H9 (cell line): Measurements from ENCODE around the gene METAP2. TPM values are rescaled to one million over a fixed set of nuclear protein-coding genes. Genes with fewer than 3 reads are reported as not detected.

Source experiments
- DNase-seq: peaks from one replicate; pipeline ENCODE4 v3.0.0-alpha.2; 2017
- H2AFZ ChIP-seq: one replicate; pipeline ENCODE4 v1.6.1; 2013; ENCODE audit warnings: mild to moderate bottlenecking, low read length, control low read depth, moderate library complexity
- H2AK5ac ChIP-seq: 2 replicates; pipeline ENCODE4 v1.6.1; 2013; ENCODE audit warnings: low read length, control low read depth, mixed read lengths; ENCODE audit not compliant: insufficient read length
- H2BK120ac ChIP-seq: one replicate; pipeline ENCODE4 v1.6.1; 2013; ENCODE audit warnings: low read depth, mild to moderate bottlenecking, low read length, control low read depth, inconsistent platforms; ENCODE audit not compliant: poor library complexity, severe bottlenecking
- H2BK12ac ChIP-seq: 2 replicates; pipeline ENCODE4 v1.6.1; 2013; ENCODE audit warnings: low read length, control low read depth, mixed read lengths, low read depth; ENCODE audit not compliant: insufficient read length
- H2BK15ac ChIP-seq: 2 replicates; pipeline ENCODE4 v1.6.1; 2013; ENCODE audit warnings: low read depth, low read length, control low read depth
- H2BK20ac ChIP-seq: one replicate; pipeline ENCODE4 v1.6.1; 2013; ENCODE audit warnings: low read depth, mild to moderate bottlenecking, low read length, control low read depth, inconsistent platforms; ENCODE audit not compliant: poor library complexity, severe bottlenecking
- H2BK5ac ChIP-seq: 2 replicates; pipeline ENCODE4 v1.6.1; 2013; ENCODE audit warnings: low read length, control low read depth, mixed read lengths; ENCODE audit not compliant: insufficient read length
- H3K14ac ChIP-seq: 2 replicates; pipeline ENCODE4 v1.6.1; 2013; ENCODE audit warnings: low read length, control low read depth; ENCODE audit not compliant: insufficient read depth
- H3K18ac ChIP-seq: 2 replicates; pipeline ENCODE4 v1.6.1; 2013; ENCODE audit warnings: low read depth, mild to moderate bottlenecking, mixed read lengths, low read length, control low read depth; ENCODE audit not compliant: insufficient read length
- H3K23ac ChIP-seq: 2 replicates; pipeline ENCODE4 v1.6.1; 2013; ENCODE audit warnings: low read length, control low read depth, mixed read lengths, low read depth; ENCODE audit not compliant: insufficient read length
- H3K23me2 ChIP-seq: 2 replicates; pipeline ENCODE4 v1.6.1; 2013; ENCODE audit warnings: low read depth, mild to moderate bottlenecking, mixed read lengths, low read length, control low read depth; ENCODE audit not compliant: insufficient read length, poor library complexity, severe bottlenecking
- H3K27ac ChIP-seq: 2 replicates; pipeline ENCODE4 v1.5.1; 2013; ENCODE audit warnings: low read length, control low read depth, mixed read lengths, low read depth; ENCODE audit not compliant: insufficient read length
- H3K27me3 ChIP-seq: 2 replicates; pipeline ENCODE4 v1.6.1; 2013; ENCODE audit warnings: low read length, control low read depth, inconsistent platforms; ENCODE audit not compliant: insufficient read depth
- H3K4ac ChIP-seq: 2 replicates; pipeline ENCODE4 v1.6.1; 2013; ENCODE audit warnings: low read depth, mild to moderate bottlenecking, control low read depth, inconsistent platforms, low read length, moderate library complexity
- H3K4me1 ChIP-seq: 2 replicates; pipeline ENCODE4 v1.6.1; 2013; ENCODE audit warnings: low read length, control low read depth, inconsistent platforms; ENCODE audit not compliant: insufficient read depth
- H3K4me2 ChIP-seq: 2 replicates; pipeline ENCODE4 v1.6.1; 2013; ENCODE audit warnings: low read length, control low read depth, mixed read lengths; ENCODE audit not compliant: insufficient read length, insufficient read depth
- H3K56ac ChIP-seq: 2 replicates; pipeline ENCODE4 v1.6.1; 2013; ENCODE audit warnings: low read depth, mild to moderate bottlenecking, mixed read lengths, low read length, control low read depth; ENCODE audit not compliant: insufficient read length
- H3K79me1 ChIP-seq: 2 replicates; pipeline ENCODE4 v1.6.1; 2013; ENCODE audit warnings: low read depth, mild to moderate bottlenecking, moderate library complexity, low read length, control low read depth, inconsistent platforms; ENCODE audit not compliant: insufficient read depth, poor library complexity, severe bottlenecking
- H3K79me2 ChIP-seq: 2 replicates; pipeline ENCODE4 v1.6.1; 2013; ENCODE audit warnings: low read length, control low read depth, inconsistent platforms; ENCODE audit not compliant: insufficient read depth
- H3K9ac ChIP-seq: 2 replicates; pipeline ENCODE4 v1.6.1; 2013; ENCODE audit warnings: low read length, control low read depth, mixed read lengths; ENCODE audit not compliant: insufficient read length; ENCODE audit errors: extremely low read depth
- H3K9me3 ChIP-seq: one replicate; pipeline ENCODE4 v1.6.1; 2013; ENCODE audit warnings: low read depth, low read length, inconsistent platforms; ENCODE audit not compliant: control insufficient read depth
- H3T11ph ChIP-seq: one replicate; pipeline ENCODE4 v1.6.1; 2013; ENCODE audit warnings: mild to moderate bottlenecking, low read length, control low read depth, inconsistent platforms
- H4K20me1 ChIP-seq: one replicate; pipeline ENCODE4 v1.6.1; 2013; ENCODE audit not compliant: control insufficient read depth, insufficient read length, insufficient read depth
- H4K5ac ChIP-seq: 2 replicates; pipeline ENCODE4 v1.6.1; 2013; ENCODE audit warnings: low read depth, mild to moderate bottlenecking, mixed read lengths, low read length, control low read depth; ENCODE audit not compliant: insufficient read length
- H4K8ac ChIP-seq: replicated peaks from 2 replicates; pipeline ENCODE4 v1.6.1; 2013; ENCODE audit warnings: low read length, control low read depth, mixed read lengths, low read depth; ENCODE audit not compliant: insufficient read length
- H4K91ac ChIP-seq: 2 replicates; pipeline ENCODE4 v1.6.1; 2013; ENCODE audit warnings: low read depth, mild to moderate bottlenecking, moderate library complexity, mixed read lengths, low read length, control low read depth; ENCODE audit not compliant: insufficient read length
- H3K27ac Mint-ChIP-seq, 3 experiments: 2 replicates in 2 of 3; 3 replicates in 1 of 3; pipeline ENCODE4 v1.8.0; 2020 to 2021; ENCODE audit warnings: mixed read lengths in 3 of 3, mild to moderate bottlenecking in 1 of 3, moderate library complexity in 1 of 3
- H3K27me3 Mint-ChIP-seq: 2 replicates; pipeline ENCODE4 v1.8.0; 2021; ENCODE audit warnings: low read depth, mild to moderate bottlenecking, moderate library complexity, mixed read lengths
- H3K36me3 Mint-ChIP-seq, 3 experiments: 2 replicates in 2 of 3; 3 replicates in 1 of 3; pipeline ENCODE4 v1.8.0; 2020 to 2021; ENCODE audit warnings: low read depth in 3 of 3, mixed read lengths in 3 of 3; ENCODE audit not compliant: insufficient read depth in 1 of 3
- H3K4me1 Mint-ChIP-seq, 2 experiments: 2 replicates each; pipeline ENCODE4 v1.8.0; 2020; ENCODE audit warnings: mixed read lengths in 2 of 2
- H3K4me3 Mint-ChIP-seq, 2 experiments: 2 replicates in 1 of 2; 3 replicates in 1 of 2; pipeline ENCODE4 v1.8.0; 2020 to 2021; ENCODE audit warnings: mild to moderate bottlenecking in 2 of 2, mixed read lengths in 2 of 2, moderate library complexity in 1 of 2
- H3K9me3 Mint-ChIP-seq, 2 experiments: 2 replicates in 1 of 2; 3 replicates in 1 of 2; pipeline ENCODE4 v1.8.0; 2020; ENCODE audit warnings: mild to moderate bottlenecking in 2 of 2, mixed read lengths in 2 of 2, moderate library complexity in 1 of 2
- WGBS: extraction: QIAGEN DNeasy Blood & Tissue Kit; methylation state at CpG from one replicate; pipeline ENCODE4 v1.1.7; 2013; ENCODE audit warnings: missing lambda C conversion rate, low lambda C conversion rate, mixed read lengths; ENCODE audit not compliant: insufficient read length; ENCODE audit errors: extremely low coverage; 5-methylcytosine and 5-hydroxymethylcytosine counted together
- total RNA-seq: library from RNA; stranded (reverse); gene quantifications from 2 replicates; pipeline ENCODE4 v1.2.1, GENCODE V29; 2021
- TF ChIP-seq, protein P1 (sequence below): fragments of 200-600 bp; sonication (generic); conservative IDR thresholded peaks from 3 replicates; pipeline ENCODE4 v1.8.0; 2021; ENCODE audit warnings: antibody characterized with exemption, mild to moderate bottlenecking

METAP2 gene
- total RNA-seq, 1 experiment from 2014 or later = 140 TPM

DNA sequence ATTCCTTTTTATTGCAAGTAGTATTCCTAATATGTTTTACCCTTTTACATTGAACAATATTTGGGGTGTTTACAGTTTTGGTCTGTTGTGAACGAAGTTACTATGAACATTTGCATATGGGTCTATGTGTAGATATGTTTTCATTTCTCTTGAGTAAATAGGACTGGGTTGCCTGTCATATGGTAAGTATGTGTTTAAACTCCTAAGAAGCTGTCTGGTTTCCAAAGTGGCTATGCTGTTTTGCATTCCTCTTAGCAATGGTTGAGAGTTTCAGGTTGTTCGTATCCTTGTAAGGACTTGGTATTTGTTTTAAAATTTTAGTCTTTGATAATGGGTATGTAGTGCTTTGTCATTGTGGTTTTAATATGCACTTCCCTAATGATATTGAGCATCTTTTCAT, 6.3 kb downstream of the METAP2 start:
- no peak overlapping the region for H3K27ac ChIP-seq
- peaks cover 29% of the 10 kb centered on the region; the same call in 1 of the 2 replicates for H3K79me2 ChIP-seq
- no peak for DNase-seq

More for the DNA sequence above, 6.3 kb downstream of the METAP2 start:
- Histone ChIP-seq H2BK15ac (no peak overlapping the region), H3T11ph (no peak overlapping the region), H2BK120ac (no peak overlapping the region), H2BK5ac (no peak overlapping the region), H3K18ac (no peak overlapping the region), H4K5ac (no peak overlapping the region), H3K23me2 (no peaks in the 10 kb centered on the region), H3K9ac (no peak overlapping the region), H2BK12ac (no peak overlapping the region), H2AK5ac (no peak overlapping the region), H3K27me3 (no peaks in the 10 kb centered on the region), H3K56ac (no peak overlapping the region), H3K23ac (no peak overlapping the region), H2BK20ac (no peak overlapping the region), H3K9me3 (no peaks in the 10 kb centered on the region), H3K14ac (no peak overlapping the region), H4K20me1 (no peaks in the 10 kb centered on the region), H3K4ac (no peak overlapping the region), H3K4me2 (no peak overlapping the region), H3K4me1 (no peaks in the 10 kb centered on the region), H4K91ac (no peak overlapping the region), H2AFZ (no peak overlapping the region), H4K8ac (no peak overlapping the region), H3K79me1 (peaks cover 5% of the 10 kb centered on the region)
- WGBS = no CpG with 5 or more reads among the region's 2 CpGs
- H3K36me3 Mint-ChIP-seq = peaks cover 35 to 76% (median 59%) of the 10 kb centered on the region in 3 experiments
- H3K4me3 Mint-ChIP-seq = no peak overlapping the region
- H3K27me3 Mint-ChIP-seq = no peaks in the 10 kb centered on the region
- H3K4me1 Mint-ChIP-seq = peaks cover 7 to 10% of the 10 kb centered on the region in 2 experiments
- H3K27ac Mint-ChIP-seq = no peak overlapping the region; a peak in 1 of 7 replicates
- TF ChIP-seq, protein P1, sequence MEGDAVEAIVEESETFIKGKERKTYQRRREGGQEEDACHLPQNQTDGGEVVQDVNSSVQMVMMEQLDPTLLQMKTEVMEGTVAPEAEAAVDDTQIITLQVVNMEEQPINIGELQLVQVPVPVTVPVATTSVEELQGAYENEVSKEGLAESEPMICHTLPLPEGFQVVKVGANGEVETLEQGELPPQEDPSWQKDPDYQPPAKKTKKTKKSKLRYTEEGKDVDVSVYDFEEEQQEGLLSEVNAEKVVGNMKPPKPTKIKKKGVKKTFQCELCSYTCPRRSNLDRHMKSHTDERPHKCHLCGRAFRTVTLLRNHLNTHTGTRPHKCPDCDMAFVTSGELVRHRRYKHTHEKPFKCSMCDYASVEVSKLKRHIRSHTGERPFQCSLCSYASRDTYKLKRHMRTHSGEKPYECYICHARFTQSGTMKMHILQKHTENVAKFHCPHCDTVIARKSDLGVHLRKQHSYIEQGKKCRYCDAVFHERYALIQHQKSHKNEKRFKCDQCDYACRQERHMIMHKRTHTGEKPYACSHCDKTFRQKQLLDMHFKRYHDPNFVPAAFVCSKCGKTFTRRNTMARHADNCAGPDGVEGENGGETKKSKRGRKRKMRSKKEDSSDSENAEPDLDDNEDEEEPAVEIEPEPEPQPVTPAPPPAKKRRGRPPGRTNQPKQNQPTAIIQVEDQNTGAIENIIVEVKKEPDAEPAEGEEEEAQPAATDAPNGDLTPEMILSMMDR = no peak
- no peaks in the 10 kb centered on the region for H3K9me3 Mint-ChIP-seq
